Rectal smooth muscle tissue (tissue), 1 donor: ENCODE data around the gene MIB1.
"Not testable (repeated sequence)": the region's sequence is repeated elsewhere in the genome, so short reads cannot be mapped to it uniquely, and the experiment has no call there.

Experiments
- H3K27ac ChIP-seq: one replicate; pipeline ENCODE4 v1.7.0; 2013; ENCODE audit warnings: low read depth, low read length, inconsistent platforms
- H3K27me3 ChIP-seq: one replicate; pipeline ENCODE4 v1.7.0; 2013; ENCODE audit warnings: low read length; ENCODE audit not compliant: control insufficient read depth, insufficient read depth
- H3K36me3 ChIP-seq: one replicate; pipeline ENCODE4 v1.7.0; 2013; ENCODE audit warnings: low read length; ENCODE audit not compliant: control insufficient read depth, insufficient read depth
- H3K4me1 ChIP-seq: one replicate; pipeline ENCODE4 v1.7.0; 2013; ENCODE audit warnings: low read length; ENCODE audit not compliant: control insufficient read depth, insufficient read depth
- H3K4me3 ChIP-seq: one replicate; pipeline ENCODE4 v1.7.0; 2013; ENCODE audit warnings: low read length
- H3K9ac ChIP-seq: one replicate; pipeline ENCODE4 v1.7.0; 2013; ENCODE audit warnings: low read length

MIB1 gene

DNA sequence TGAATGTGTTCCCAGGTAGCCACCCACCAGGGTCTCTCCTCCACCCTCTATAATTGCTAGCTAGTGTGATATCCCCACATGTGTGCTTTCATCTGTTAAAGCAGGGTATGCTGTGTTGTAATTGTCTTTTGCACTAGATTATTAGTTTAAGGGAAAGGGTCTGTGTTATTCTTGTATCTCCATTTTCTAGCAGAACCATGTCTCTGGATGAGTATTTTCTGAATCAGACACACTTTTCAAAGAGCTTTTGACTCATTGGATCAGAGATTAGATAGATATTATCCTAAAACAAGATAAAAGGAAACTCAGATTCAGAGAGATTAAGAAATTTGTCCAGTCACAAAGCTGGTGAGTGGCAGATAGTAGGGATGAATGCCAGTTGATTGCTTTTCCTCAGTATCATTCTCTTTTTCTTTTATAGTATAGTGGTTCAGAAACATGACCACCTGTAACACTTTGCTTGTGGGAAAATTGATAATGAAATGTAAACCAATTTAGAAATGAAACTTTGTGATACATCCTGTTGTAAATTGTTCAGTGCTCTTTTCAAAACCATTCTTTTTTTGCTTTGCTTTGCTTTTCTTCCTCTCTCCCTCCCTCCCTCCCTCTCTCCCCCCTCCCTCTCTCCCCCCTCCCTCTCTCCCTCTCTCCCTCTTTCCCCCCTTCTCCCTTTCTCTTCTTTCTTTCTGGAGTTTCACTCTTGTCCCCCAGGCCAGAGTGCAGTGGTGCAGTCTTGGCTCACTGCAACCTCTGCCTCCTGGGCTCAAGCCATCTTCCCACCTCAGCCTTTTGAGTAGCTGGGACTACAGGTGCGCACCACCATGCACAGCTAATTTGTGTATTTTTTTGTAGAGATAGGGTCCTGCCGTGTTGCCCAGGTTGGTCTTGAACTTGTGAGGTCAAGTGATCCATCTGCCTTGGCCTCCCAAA is 7.4 kb downstream of the MIB1 start:
- Histone ChIP-seq H3K27ac (no peak overlapping the region), H3K36me3 (no peaks in the 10 kb centered on the region)

DNA sequence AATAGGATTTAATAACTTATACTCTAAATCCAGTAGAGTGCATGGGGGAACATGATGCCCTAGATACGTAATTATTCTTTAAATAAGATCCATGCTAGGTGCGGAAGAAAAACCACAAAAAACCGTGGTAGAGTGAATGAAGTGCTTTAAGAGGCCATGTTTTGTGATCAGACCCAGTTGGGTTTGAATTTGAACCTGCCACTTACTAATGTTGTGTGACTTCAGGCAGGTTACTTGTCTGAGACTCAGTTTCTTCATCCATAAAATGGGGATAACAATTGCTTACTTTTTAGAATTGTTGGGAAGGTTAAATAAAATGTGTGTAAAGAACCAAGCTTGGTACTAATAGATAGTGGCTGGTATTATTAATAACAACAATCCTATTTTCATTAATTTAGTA is 17.2 kb downstream of the MIB1 start:
- Histone ChIP-seq H3K36me3 (no peaks in the 10 kb centered on the region), H3K27ac (no peak overlapping the region), H3K4me3 (no peak overlapping the region), H3K27me3 (no peaks in the 10 kb centered on the region), H3K4me1 (peaks cover 4% of the 10 kb centered on the region), H3K9ac (no peak overlapping the region)

More for the DNA sequence above, 7.4 kb downstream of the MIB1 start:
- H3K4me3 ChIP-seq, result no peak overlapping the region
- H3K4me1 ChIP-seq, result peaks cover 3% of the 10 kb centered on the region
- no peaks in the 10 kb centered on the region for H3K27me3 ChIP-seq
- no peak overlapping the region for H3K9ac ChIP-seq

GRCh38 chr18:21759836-21760235 is 19.2 kb downstream of the MIB1 start:
- H3K9ac ChIP-seq, result no peak overlapping the region

DNA sequence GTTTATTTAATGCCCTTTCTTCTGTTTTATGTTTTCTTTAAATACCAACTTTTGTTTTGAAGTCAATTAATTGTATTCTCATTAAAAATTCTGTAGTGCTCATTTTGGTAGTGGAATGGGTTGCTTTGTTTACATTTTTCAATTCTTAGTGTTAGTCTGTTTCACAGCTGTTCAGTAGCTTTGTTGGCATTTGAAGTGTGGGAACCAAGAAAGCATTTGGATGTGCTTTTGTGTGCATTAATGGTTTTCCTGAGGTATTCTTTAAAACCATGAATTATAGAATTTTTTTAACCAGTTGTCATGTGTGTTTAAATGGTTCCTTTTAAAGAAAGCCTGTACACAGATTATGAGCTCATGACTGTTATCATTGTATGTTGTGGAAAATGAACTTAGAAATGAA is 19.7 kb downstream of the MIB1 start:
- Histone ChIP-seq H3K27ac (no peak overlapping the region), H3K9ac (no peak overlapping the region), H3K27me3 (no peaks in the 10 kb centered on the region), H3K36me3 (no peaks in the 10 kb centered on the region), H3K4me1 (peaks cover 4% of the 10 kb centered on the region), H3K4me3 (no peak overlapping the region)

More at GRCh38 chr18:21759836-21760235, 19.2 kb downstream of the MIB1 start:
- Histone ChIP-seq H3K36me3 (no peaks in the 10 kb centered on the region), H3K4me3 (no peak overlapping the region), H3K27me3 (no peaks in the 10 kb centered on the region), H3K4me1 (peaks cover 4% of the 10 kb centered on the region), H3K27ac (no peak overlapping the region)

GRCh38 chr18:21761471-21762115 is 21.0 kb downstream of the MIB1 start:
- no peak overlapping the region for H3K9ac ChIP-seq
- peaks cover 4% of the 10 kb centered on the region for H3K4me1 ChIP-seq
- no peak overlapping the region for H3K27ac ChIP-seq
- peaks cover 5% of the 10 kb centered on the region for H3K36me3 ChIP-seq
- H3K4me3 ChIP-seq, result no peak overlapping the region
- H3K27me3 ChIP-seq, result no peaks in the 10 kb centered on the region

DNA sequence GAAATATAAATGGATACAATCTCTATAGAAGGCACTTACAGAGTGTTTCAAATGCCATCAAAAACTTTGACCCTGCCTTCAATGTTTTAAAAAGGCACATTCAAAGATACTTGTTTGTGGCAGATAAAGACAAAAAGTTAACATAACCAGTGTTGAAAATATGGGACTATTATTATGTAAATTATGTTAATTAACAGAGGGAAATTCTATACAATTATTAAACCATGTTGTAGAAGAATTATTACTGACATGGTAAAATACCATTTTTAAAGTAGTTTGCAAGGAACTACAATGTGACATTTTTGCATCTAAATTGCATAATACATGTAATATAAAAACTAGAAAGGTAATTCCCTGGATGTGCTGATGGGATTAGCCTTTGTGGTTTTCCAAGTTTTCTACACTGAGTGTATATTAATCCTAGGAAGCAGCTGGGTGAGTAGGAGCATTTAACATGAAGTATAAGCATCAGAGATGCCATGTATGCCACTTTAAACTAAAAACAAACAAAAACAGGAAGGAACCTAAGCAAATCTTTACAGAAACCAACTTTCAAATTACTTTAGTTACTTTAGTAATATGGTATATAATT is 21.7 kb downstream of the MIB1 start:
- Histone ChIP-seq H3K27ac (no peak overlapping the region), H3K27me3 (no peaks in the 10 kb centered on the region), H3K9ac (no peak overlapping the region)

GRCh38 chr18:21763846-21764646 is 23.5 kb downstream of the MIB1 start:
- Histone ChIP-seq H3K9ac (no peak overlapping the region), H3K36me3 (peaks cover 5% of the 10 kb centered on the region), H3K4me1 (peaks cover 4% of the 10 kb centered on the region), H3K27ac (no peak overlapping the region), H3K4me3 (no peak overlapping the region), H3K27me3 (no peaks in the 10 kb centered on the region)

More for the DNA sequence above, 21.7 kb downstream of the MIB1 start:
- Histone ChIP-seq H3K36me3 (peaks cover 5% of the 10 kb centered on the region), H3K4me3 (no peak overlapping the region), H3K4me1 (peaks cover 4% of the 10 kb centered on the region)

- Histone ChIP-seq H3K27me3 (no peaks in the 10 kb centered on the region), H3K4me1 (no peaks in the 10 kb centered on the region), H3K27ac (no peak overlapping the region), H3K9ac (no peak overlapping the region), H3K36me3 (peaks cover 5% of the 10 kb centered on the region), H3K4me3 (no peak overlapping the region)
These were observed 28.6 kb downstream of the MIB1 start for GRCh38 chr18:21769206-21769605.

DNA sequence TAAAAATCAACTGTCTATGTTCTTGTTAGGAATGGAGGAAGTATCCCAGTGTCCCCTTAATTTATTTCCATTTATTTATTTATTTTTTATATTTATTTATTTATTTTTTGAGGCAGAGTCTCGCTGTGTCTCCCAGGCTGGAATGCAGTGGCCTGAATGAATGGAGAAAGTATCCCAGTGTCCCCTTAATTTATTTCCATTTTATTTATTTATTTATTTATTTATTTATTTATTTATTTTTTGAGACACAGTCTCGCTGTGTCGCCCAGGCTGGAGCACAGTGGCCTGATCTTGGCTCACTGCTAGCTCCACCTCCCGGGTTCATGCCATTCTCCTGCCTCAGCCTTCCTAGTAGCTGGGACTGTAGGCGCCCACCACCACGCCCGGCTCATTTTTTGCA is 34.1 kb downstream of the MIB1 start:
- H3K4me1 ChIP-seq, result no peaks in the 10 kb centered on the region
- no peaks in the 10 kb centered on the region for H3K27me3 ChIP-seq
- H3K9ac ChIP-seq, result no peak overlapping the region
- H3K4me3 ChIP-seq, result no peak overlapping the region
- H3K36me3 ChIP-seq, result no peaks in the 10 kb centered on the region
- H3K27ac ChIP-seq, result no peak overlapping the region

DNA sequence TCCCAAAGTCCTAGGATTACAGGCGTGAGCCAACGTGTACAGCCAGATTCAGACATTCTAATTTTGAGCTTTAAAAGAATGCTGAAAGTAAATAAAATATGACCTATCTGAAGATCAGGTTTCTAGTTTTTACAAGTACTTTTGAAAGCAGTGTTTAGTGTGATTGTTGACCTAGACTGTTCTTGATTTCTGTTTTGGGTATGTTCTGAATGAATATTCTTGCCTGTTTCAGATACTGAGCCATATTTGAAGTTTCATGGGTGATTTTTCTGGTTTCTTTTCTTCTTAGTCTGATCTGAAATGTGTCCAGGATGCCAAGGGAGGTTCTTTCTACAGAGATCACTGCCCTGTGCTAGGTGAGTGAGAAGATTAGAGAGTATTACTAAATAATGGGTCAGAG is 37.2 kb downstream of the MIB1 start:
- Histone ChIP-seq H3K4me1 (no peaks in the 10 kb centered on the region), H3K36me3 (peaks cover 2% of the 10 kb centered on the region), H3K9ac (no peak overlapping the region), H3K4me3 (no peak overlapping the region), H3K27me3 (no peaks in the 10 kb centered on the region), H3K27ac (no peak overlapping the region)

DNA sequence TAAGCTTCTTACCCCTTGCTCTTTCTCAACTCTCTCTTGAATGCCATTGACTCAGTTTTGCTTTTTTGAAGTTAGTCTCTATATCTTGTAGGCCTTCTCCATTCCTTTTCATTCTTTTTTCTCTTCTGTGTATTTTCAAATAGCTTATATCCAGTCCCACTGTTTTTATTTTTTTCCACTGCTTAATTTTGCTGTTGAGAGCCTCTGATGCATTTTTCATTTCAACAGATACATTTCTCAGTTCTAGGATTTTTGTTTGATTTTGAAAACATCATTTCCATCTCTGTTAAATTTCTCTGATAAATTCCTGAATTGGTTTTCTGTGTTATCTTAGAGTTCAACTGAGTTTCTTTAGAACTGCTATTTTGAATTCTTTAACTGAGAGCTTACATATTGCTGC is 45.9 kb downstream of the MIB1 start:
- Histone ChIP-seq H3K27ac (no peak overlapping the region), H3K36me3 (peaks cover 14% of the 10 kb centered on the region), H3K4me3 (no peak overlapping the region), H3K27me3 (no peaks in the 10 kb centered on the region), H3K4me1 (no peaks in the 10 kb centered on the region), H3K9ac (no peak overlapping the region)

DNA sequence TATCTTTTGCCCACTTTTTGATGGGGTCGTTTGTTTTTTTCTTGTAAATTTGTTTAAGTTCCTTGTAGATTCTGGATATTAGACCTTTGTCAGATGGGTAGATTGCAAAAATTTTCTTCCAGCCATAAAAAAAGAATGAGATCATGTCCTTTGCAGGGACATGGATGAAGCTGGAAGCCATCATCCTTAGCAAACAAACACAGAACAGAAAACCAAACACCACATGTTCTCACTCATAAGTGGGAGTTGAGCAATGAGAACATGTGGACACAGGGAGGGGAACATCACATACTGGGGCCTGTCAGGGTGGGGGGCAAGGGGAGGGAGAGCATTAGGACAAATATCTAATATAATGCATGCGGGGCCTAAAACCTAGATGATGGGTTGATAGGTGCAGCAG is 55.5 kb downstream of the MIB1 start:
- H3K27ac ChIP-seq, H3K27me3 ChIP-seq: not testable (repeated sequence)

More for the DNA sequence above, 55.5 kb downstream of the MIB1 start:
- H3K9ac ChIP-seq, H3K36me3 ChIP-seq, H3K4me1 ChIP-seq, H3K4me3 ChIP-seq: not testable (repeated sequence)
